HepG2 (cell line): ENCODE measurements around the gene C12orf60. TPM values are rescaled to one million over a fixed set of nuclear protein-coding genes. Genes with fewer than 3 reads are reported as not detected.
A peak's percentile ranks its signal among the peaks of the same experiment; 100 is the strongest.

ENCODE experiments used
- ARNTL ChIP-seq: sonication (generic); formaldehyde crosslinking; IDR thresholded peaks from 2 replicates; pipeline ENCODE4 v1.4.0; 2020; ENCODE audit warnings: mild to moderate bottlenecking, missing genetic modification reagents
- CBX2 ChIP-seq, 2 experiments: fragments of 200-600 bp in 1 of 2; sonication (generic); formaldehyde crosslinking in 1 of 2; IDR thresholded peaks; 2 replicates each; pipeline versions ENCODE4 v1.7.0 to v1.8.1; 2018 to 2022; ENCODE audit warnings: low read depth in 2 of 2, low read length in 1 of 2, mild to moderate bottlenecking in 1 of 2, missing genetic modification reagents in 1 of 2
- GZF1 ChIP-seq: sonication (generic); formaldehyde crosslinking; IDR thresholded peaks from 2 replicates; pipeline ENCODE4 v1.5.1; 2020; ENCODE audit warnings: mild to moderate bottlenecking, missing genetic modification reagents
- KDM6A ChIP-seq: IDR thresholded peaks from 2 replicates; pipeline ENCODE4 v1.6.1; 2016; ENCODE audit warnings: low read depth
- MXD4 ChIP-seq: IDR thresholded peaks from 2 replicates; pipeline ENCODE4 v1.6.1; 2016; ENCODE audit warnings: mild to moderate bottlenecking, missing biosample characterization, missing genetic modification reagents
- NFIC ChIP-seq: IDR thresholded peaks from 2 replicates; pipeline ENCODE4 v1.6.1; 2012; ENCODE audit warnings: mild to moderate bottlenecking, low read length, inconsistent platforms
- PAF1 ChIP-seq: IDR thresholded peaks from 2 replicates; pipeline ENCODE4 v1.6.1; 2016; ENCODE audit warnings: missing genetic modification reagents, missing compliant biosample characterization
- POGZ ChIP-seq: sonication (generic); formaldehyde crosslinking; IDR thresholded peaks from 2 replicates; pipeline ENCODE4 v1.4.0; 2020; ENCODE audit warnings: mild to moderate bottlenecking, missing genetic modification reagents
- RXRA ChIP-seq: sonication (generic); formaldehyde crosslinking; IDR thresholded peaks from 2 replicates; pipeline ENCODE4 v1.5.1; 2020; ENCODE audit warnings: missing genetic modification reagents
- RXRB ChIP-seq: IDR thresholded peaks from 2 replicates; pipeline ENCODE4 v1.6.1; 2016; ENCODE audit warnings: borderline replicate concordance, missing genetic modification reagents, missing compliant biosample characterization
- SNRNP70 ChIP-seq: fragments of 200-400 bp; formaldehyde crosslinking; IDR thresholded peaks from 2 replicates; pipeline ENCODE4 v1.6.1; 2017; ENCODE audit warnings: mild to moderate bottlenecking, low read depth, low read length, moderate library complexity
- SRY ChIP-seq: sonication (generic); formaldehyde crosslinking; IDR thresholded peaks from 2 replicates; pipeline ENCODE4 v1.8.0; 2022; ENCODE audit warnings: mild to moderate bottlenecking, missing genetic modification reagents
- ZBTB8A ChIP-seq: sonication (generic); formaldehyde crosslinking; IDR thresholded peaks from 2 replicates; pipeline ENCODE4 v1.4.0; 2020; ENCODE audit warnings: mild to moderate bottlenecking, low read depth, missing genetic modification reagents, borderline replicate concordance
- ZNF292 ChIP-seq: sonication (generic); formaldehyde crosslinking; IDR thresholded peaks from 2 replicates; pipeline ENCODE4 v1.8.1; 2022; ENCODE audit warnings: mild to moderate bottlenecking, low read depth, missing genetic modification reagents, borderline replicate concordance
- ZNF446 ChIP-seq: sonication (generic); formaldehyde crosslinking; IDR thresholded peaks from 2 replicates; pipeline ENCODE4 v1.5.0; 2020; ENCODE audit warnings: mild to moderate bottlenecking, missing genetic modification reagents
- ZNF451 ChIP-seq: sonication (generic); formaldehyde crosslinking; IDR thresholded peaks from 2 replicates; pipeline ENCODE4 v1.5.0; 2020; ENCODE audit warnings: mild to moderate bottlenecking, missing genetic modification reagents
- ZNF550 ChIP-seq: sonication (generic); formaldehyde crosslinking; IDR thresholded peaks from 2 replicates; pipeline ENCODE4 v1.4.0; 2020; ENCODE audit warnings: mild to moderate bottlenecking, missing genetic modification reagents, borderline replicate concordance
- ZNF788 ChIP-seq: sonication (generic); formaldehyde crosslinking; IDR thresholded peaks from 2 replicates; pipeline ENCODE4 v1.5.0; 2020; ENCODE audit warnings: mild to moderate bottlenecking, missing genetic modification reagents, borderline replicate concordance
- ZNF850 ChIP-seq: sonication (generic); formaldehyde crosslinking; conservative IDR thresholded peaks from 2 replicates; pipeline ENCODE4 v1.9.0; 2021; ENCODE audit warnings: mild to moderate bottlenecking, missing genetic modification reagents
- polyA plus RNA-seq, 8 experiments: library from polyadenylated mRNA; depleted of rRNA in 3 of 8; stranded (reverse) in 7 of 8; unstranded in 1 of 8; fragments of >200 nt; fragmentation: Illumina TruSeq in 4 of 8; extraction: Trizol in 4 of 8; gene quantifications; 2 replicates each; pipeline versions ENCODE4 v1.2.1 to v1.2.3, GENCODE V29; 2011 to 2016; ENCODE audit warnings: low read depth in 4 of 8, missing spikeins in 1 of 8, mixed read lengths in 1 of 8; ENCODE audit not compliant: insufficient read depth in 1 of 8
- total RNA-seq, 5 experiments: library from RNA; depleted of rRNA; stranded (reverse); fragments of >200 nt; fragmentation: Illumina TruSeq; extraction: Trizol; gene quantifications; 2 replicates each; pipeline ENCODE4 v1.2.3, GENCODE V29; 2016; ENCODE audit warnings: low read depth in 1 of 5
- TF ChIP-seq, protein P1 (sequence below): IDR thresholded peaks from 2 replicates; pipeline ENCODE4 v1.6.1; 2016; ENCODE audit warnings: missing compliant biosample characterization, missing genetic modification reagents, borderline replicate concordance
- TF ChIP-seq, protein P2 (sequence below): sonication (generic); formaldehyde crosslinking; IDR thresholded peaks from 2 replicates; pipeline ENCODE4 v1.4.0; 2020; ENCODE audit warnings: mild to moderate bottlenecking, missing genetic modification reagents
- TF ChIP-seq, protein P3 (sequence below): sonication (generic); formaldehyde crosslinking; IDR thresholded peaks from 2 replicates; pipeline ENCODE4 v1.4.0; 2020; ENCODE audit warnings: missing genetic modification reagents

C12orf60 gene
- total and polyA plus RNA-seq, 2 of the 13 experiments (the other 11 are each of a cell fraction or from before 2014, with no cell fraction given): 0.55 to 1.4 TPM

DNA sequence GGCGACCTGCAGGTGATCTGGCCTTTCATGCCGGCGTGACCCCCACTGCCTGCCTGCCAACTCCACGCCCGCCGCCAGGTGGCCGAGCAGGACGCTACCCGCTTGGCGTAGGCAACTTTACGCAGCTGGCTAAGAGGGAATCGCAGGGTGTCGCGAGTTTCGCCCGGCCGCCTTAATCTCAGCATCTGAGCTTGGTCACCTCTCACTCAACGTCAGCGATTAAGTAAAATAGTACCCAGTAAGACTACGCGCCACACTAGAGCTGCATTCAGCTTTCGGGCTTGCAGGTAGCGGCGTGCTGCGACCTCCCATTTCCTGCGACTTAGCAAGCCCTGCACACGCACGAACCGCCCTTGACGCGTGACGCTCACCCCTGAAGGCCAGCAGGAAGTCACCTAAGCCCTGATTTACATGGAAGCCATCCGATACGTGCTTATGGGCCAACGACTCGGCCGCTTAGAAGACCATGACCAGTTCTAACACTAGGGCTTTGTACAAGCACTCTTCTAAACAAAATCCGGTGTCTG lies 33.4 kb upstream of the C12orf60 start (continued):
- TF ChIP-seq, protein P1, sequence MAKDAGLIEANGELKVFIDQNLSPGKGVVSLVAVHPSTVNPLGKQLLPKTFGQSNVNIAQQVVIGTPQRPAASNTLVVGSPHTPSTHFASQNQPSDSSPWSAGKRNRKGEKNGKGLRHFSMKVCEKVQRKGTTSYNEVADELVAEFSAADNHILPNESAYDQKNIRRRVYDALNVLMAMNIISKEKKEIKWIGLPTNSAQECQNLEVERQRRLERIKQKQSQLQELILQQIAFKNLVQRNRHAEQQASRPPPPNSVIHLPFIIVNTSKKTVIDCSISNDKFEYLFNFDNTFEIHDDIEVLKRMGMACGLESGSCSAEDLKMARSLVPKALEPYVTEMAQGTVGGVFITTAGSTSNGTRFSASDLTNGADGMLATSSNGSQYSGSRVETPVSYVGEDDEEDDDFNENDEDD (CRISPR knock-in tag): peak; percentile 64; the same call in 1 of the 2 replicates
- TF ChIP-seq ZNF446 (CRISPR knock-in tag) (no peak), CBX2 (IDR thresholded peaks at IDR 0.05; ENCODE audit: low read depth, low read length) (no peak), CBX2 (CRISPR knock-in tag; IDR thresholded peaks at IDR 0.05; ENCODE audit: low read depth) (0 out of 2 replicates have a peak, but pooled peaks have one; percentile 26), GZF1 (CRISPR knock-in tag) (peak; percentile 84), MXD4 (peak; percentile 42), ZNF788 (CRISPR knock-in tag) (peak; percentile 67; the same call in 1 of the 2 replicates), ZNF451 (CRISPR knock-in tag) (no peak), KDM6A (CRISPR knock-in tag) (no peak), POGZ (no peak; the same call in none of the 2 replicates), ZNF850 (CRISPR knock-in tag) (no peak), NFIC (no peak), SRY (CRISPR knock-in tag) (0 out of 2 replicates have a peak, but pooled peaks have one; percentile 15), PAF1 (CRISPR knock-in tag) (no peak; the same call in 1 of the 2 replicates), ZNF550 (no peak; the same call in 1 of the 2 replicates), ARNTL (CRISPR knock-in tag) (peak; percentile 88), ZNF292 (CRISPR knock-in tag) (peak; percentile 45; the same call in 1 of the 2 replicates), RXRB (CRISPR knock-in tag) (peak; percentile 57; the same call in 1 of the 2 replicates), RXRA (0 out of 2 replicates have a peak, but pooled peaks have one; percentile 13), ZBTB8A (CRISPR knock-in tag) (no peak), SNRNP70 (no peak)
- TF ChIP-seq, protein P2, sequence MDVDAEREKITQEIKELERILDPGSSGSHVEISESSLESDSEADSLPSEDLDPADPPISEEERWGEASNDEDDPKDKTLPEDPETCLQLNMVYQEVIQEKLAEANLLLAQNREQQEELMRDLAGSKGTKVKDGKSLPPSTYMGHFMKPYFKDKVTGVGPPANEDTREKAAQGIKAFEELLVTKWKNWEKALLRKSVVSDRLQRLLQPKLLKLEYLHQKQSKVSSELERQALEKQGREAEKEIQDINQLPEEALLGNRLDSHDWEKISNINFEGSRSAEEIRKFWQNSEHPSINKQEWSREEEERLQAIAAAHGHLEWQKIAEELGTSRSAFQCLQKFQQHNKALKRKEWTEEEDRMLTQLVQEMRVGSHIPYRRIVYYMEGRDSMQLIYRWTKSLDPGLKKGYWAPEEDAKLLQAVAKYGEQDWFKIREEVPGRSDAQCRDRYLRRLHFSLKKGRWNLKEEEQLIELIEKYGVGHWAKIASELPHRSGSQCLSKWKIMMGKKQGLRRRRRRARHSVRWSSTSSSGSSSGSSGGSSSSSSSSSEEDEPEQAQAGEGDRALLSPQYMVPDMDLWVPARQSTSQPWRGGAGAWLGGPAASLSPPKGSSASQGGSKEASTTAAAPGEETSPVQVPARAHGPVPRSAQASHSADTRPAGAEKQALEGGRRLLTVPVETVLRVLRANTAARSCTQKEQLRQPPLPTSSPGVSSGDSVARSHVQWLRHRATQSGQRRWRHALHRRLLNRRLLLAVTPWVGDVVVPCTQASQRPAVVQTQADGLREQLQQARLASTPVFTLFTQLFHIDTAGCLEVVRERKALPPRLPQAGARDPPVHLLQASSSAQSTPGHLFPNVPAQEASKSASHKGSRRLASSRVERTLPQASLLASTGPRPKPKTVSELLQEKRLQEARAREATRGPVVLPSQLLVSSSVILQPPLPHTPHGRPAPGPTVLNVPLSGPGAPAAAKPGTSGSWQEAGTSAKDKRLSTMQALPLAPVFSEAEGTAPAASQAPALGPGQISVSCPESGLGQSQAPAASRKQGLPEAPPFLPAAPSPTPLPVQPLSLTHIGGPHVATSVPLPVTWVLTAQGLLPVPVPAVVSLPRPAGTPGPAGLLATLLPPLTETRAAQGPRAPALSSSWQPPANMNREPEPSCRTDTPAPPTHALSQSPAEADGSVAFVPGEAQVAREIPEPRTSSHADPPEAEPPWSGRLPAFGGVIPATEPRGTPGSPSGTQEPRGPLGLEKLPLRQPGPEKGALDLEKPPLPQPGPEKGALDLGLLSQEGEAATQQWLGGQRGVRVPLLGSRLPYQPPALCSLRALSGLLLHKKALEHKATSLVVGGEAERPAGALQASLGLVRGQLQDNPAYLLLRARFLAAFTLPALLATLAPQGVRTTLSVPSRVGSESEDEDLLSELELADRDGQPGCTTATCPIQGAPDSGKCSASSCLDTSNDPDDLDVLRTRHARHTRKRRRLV (CRISPR knock-in tag): peak; percentile 16; the same call in 1 of the 2 replicates
- TF ChIP-seq, protein P3, sequence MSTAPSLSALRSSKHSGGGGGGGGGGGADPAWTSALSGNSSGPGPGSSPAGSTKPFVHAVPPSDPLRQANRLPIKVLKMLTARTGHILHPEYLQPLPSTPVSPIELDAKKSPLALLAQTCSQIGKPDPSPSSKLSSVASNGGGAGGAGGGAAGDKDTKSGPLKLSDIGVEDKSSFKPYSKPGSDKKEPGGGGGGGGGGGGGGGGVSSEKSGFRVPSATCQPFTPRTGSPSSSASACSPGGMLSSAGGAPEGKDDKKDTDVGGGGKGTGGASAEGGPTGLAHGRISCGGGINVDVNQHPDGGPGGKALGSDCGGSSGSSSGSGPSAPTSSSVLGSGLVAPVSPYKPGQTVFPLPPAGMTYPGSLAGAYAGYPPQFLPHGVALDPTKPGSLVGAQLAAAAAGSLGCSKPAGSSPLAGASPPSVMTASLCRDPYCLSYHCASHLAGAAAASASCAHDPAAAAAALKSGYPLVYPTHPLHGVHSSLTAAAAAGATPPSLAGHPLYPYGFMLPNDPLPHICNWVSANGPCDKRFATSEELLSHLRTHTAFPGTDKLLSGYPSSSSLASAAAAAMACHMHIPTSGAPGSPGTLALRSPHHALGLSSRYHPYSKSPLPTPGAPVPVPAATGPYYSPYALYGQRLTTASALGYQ: no peak
